Smooth muscle cell (in vitro differentiated cells): ENCODE results near the gene SIX5. TPM values are rescaled to one million over a fixed set of nuclear protein-coding genes. Genes with fewer than 3 reads are reported as not detected.

ENCODE experiments used
- DNase-seq: peaks from one replicate; lab custom pipeline; 2025; ENCODE audit not compliant: unreplicated experiment; lab: John Stamatoyannopoulos, UW
- H2AFZ ChIP-seq: fragments of 200-600 bp; sonication (generic); 2 replicates; pipeline ENCODE4 v1.6.0; 2016; ENCODE audit warnings: antibody characterized with exemption, low read depth, mild to moderate bottlenecking
- H3F3A ChIP-seq: fragments of 200-600 bp; sonication (generic); 2 replicates; pipeline ENCODE4 v1.6.0; 2017; ENCODE audit warnings: antibody characterized with exemption, low read depth
- H3K27ac ChIP-seq: fragments of 200-600 bp; sonication (generic); 2 replicates; pipeline ENCODE4 v1.5.1; 2016; ENCODE audit warnings: low read depth, mild to moderate bottlenecking
- H3K27me3 ChIP-seq: fragments of 200-600 bp; sonication (generic); 2 replicates; pipeline ENCODE4 v1.6.1; 2016; ENCODE audit warnings: low read depth, mild to moderate bottlenecking
- H3K36me3 ChIP-seq: fragments of 200-600 bp; sonication (generic); 2 replicates; pipeline ENCODE4 v1.5.1; 2016; ENCODE audit warnings: low read depth
- H3K4me1 ChIP-seq: fragments of 200-600 bp; sonication (generic); 2 replicates; pipeline ENCODE4 v1.5.1; 2016; ENCODE audit warnings: low read depth
- H3K4me2 ChIP-seq: fragments of 200-600 bp; sonication (generic); 2 replicates; pipeline ENCODE4 v1.6.0; 2016; ENCODE audit warnings: mild to moderate bottlenecking
- H3K4me3 ChIP-seq: fragments of 200-600 bp; sonication (generic); 2 replicates; pipeline ENCODE4 v1.5.1; 2016; ENCODE audit warnings: mild to moderate bottlenecking
- H3K79me2 ChIP-seq: fragments of 200-600 bp; sonication (generic); 2 replicates; pipeline ENCODE4 v1.6.0; 2016; ENCODE audit warnings: low read depth, mild to moderate bottlenecking
- H3K9ac ChIP-seq: fragments of 200-600 bp; sonication (generic); 2 replicates; pipeline ENCODE4 v1.6.0; 2016; ENCODE audit warnings: low read depth
- H3K9me3 ChIP-seq: fragments of 200-600 bp; sonication (generic); replicated peaks from 2 replicates; pipeline ENCODE4 v1.5.1; 2016; ENCODE audit warnings: low read depth
- H4K20me1 ChIP-seq: fragments of 200-600 bp; sonication (generic); 2 replicates; pipeline ENCODE4 v1.6.0; 2016; ENCODE audit warnings: low read depth
- CTCF ChIP-seq: fragments of 200-600 bp; sonication (generic); IDR thresholded peaks from 2 replicates; pipeline ENCODE4 v1.5.1; 2017; ENCODE audit warnings: borderline replicate concordance, mild to moderate bottlenecking, antibody characterized with exemption; ENCODE audit not compliant: insufficient read depth, poor library complexity, severe bottlenecking
- WGBS: methylation state at CpG from one replicate; pipeline ENCODE4 v1.1.7; 2016; ENCODE audit warnings: low lambda C conversion rate; 5-methylcytosine and 5-hydroxymethylcytosine counted together
- polyA plus RNA-seq: library from polyadenylated mRNA; unstranded; fragments of >200 nt; fragmentation: Nextera tagmentation; extraction: Ambion mirVana; gene quantifications from 2 replicates; pipeline ENCODE4 v1.2.1, GENCODE V29; 2016
- total RNA-seq: library from RNA; depleted of rRNA; stranded (reverse); fragments of >200 nt; gene quantifications from 2 replicates; pipeline ENCODE4 v1.2.3, GENCODE V29; 2014

SIX5 gene
- total and polyA plus RNA-seq, 2 experiments from 2014 or later: 10.2 to 16.0 TPM

GRCh38 chr19:45766296-45766868, 2.7 kb downstream of the SIX5 start:
- H3K27me3 ChIP-seq: no peaks in the 10 kb centered on the region
- DNase-seq: no peak
- no peak for TF ChIP-seq CTCF
- no peaks in the 10 kb centered on the region for H3K36me3 ChIP-seq
- H3K9ac ChIP-seq: peak overlapping the region; percentile 76
- no peaks in the 10 kb centered on the region for H3K9me3 ChIP-seq
- peaks cover 16% of the 10 kb centered on the region for H3K79me2 ChIP-seq
- WGBS: 91% methylated on average over 10 of the region's 17 CpGs
- peaks cover 22% of the 10 kb centered on the region for H3K4me1 ChIP-seq
- H2AFZ ChIP-seq: no peak overlapping the region
- H4K20me1 ChIP-seq: peaks cover 6% of the 10 kb centered on the region
- H3K4me3 ChIP-seq: peak overlapping the region; percentile 70
- peak overlapping the region; percentile 80 for H3K27ac ChIP-seq
- H3K4me2 ChIP-seq: peak overlapping the region; percentile 91
- H3F3A ChIP-seq: no peaks in the 10 kb centered on the region

- Histone ChIP-seq H3K9me3 (no peaks in the 10 kb centered on the region), H4K20me1 (peaks cover under 1% of the 10 kb centered on the region), H3K79me2 (peaks cover 16% of the 10 kb centered on the region), H3K27ac (no peak overlapping the region), H3F3A (no peaks in the 10 kb centered on the region), H3K27me3 (no peaks in the 10 kb centered on the region), H3K9ac (no peak overlapping the region), H3K4me3 (no peak overlapping the region), H3K36me3 (no peaks in the 10 kb centered on the region), H3K4me2 (peak overlapping the region; percentile 91), H3K4me1 (peaks cover 22% of the 10 kb centered on the region), H2AFZ (no peak overlapping the region)
- no peak for DNase-seq
- WGBS: 88% methylated on average over 22 of the region's 23 CpGs
- TF ChIP-seq CTCF: no peak
Observed at GRCh38 chr19:45765702-45766295, 3.3 kb downstream of the SIX5 start.

GRCh38 chr19:45764945-45765701, 3.9 kb downstream of the SIX5 start:
- H3K36me3 ChIP-seq: no peaks in the 10 kb centered on the region
- H2AFZ ChIP-seq: no peak overlapping the region
- no peaks in the 10 kb centered on the region for H4K20me1 ChIP-seq
- no peaks in the 10 kb centered on the region for H3K27me3 ChIP-seq
- H3K79me2 ChIP-seq: peaks cover 16% of the 10 kb centered on the region
- H3F3A ChIP-seq: no peaks in the 10 kb centered on the region
- no peak overlapping the region for H3K27ac ChIP-seq
- WGBS: 47% methylated on average over 17 of the region's 21 CpGs
- peaks cover 22% of the 10 kb centered on the region for H3K4me1 ChIP-seq
- H3K9ac ChIP-seq: no peak overlapping the region
- no peak for TF ChIP-seq CTCF
- no peaks in the 10 kb centered on the region for H3K9me3 ChIP-seq
- no peak overlapping the region for H3K4me2 ChIP-seq
- DNase-seq: no peak
- no peak overlapping the region for H3K4me3 ChIP-seq
